Smooth muscle cell of trachea (primary cell): ENCODE measurements around the gene RTP5. TPM values are rescaled to one million over a fixed set of nuclear protein-coding genes. Genes with fewer than 3 reads are reported as not detected.

ENCODE experiments used
- total RNA-seq: library from RNA; depleted of rRNA; stranded (reverse); fragments of >200 nt; gene quantifications from 2 replicates; pipeline ENCODE4 v1.2.1, GENCODE V29; 2014

RTP5 gene
- not detected in 2 replicates for total RNA-seq

GRCh38 chr2:241869087-241869961, at the start of gene RTP5:
TSS of gene RTP5 (plus strand) at chr2:241869729. CDS start at chr2:241869757, 28 bp downstream.

DNA sequence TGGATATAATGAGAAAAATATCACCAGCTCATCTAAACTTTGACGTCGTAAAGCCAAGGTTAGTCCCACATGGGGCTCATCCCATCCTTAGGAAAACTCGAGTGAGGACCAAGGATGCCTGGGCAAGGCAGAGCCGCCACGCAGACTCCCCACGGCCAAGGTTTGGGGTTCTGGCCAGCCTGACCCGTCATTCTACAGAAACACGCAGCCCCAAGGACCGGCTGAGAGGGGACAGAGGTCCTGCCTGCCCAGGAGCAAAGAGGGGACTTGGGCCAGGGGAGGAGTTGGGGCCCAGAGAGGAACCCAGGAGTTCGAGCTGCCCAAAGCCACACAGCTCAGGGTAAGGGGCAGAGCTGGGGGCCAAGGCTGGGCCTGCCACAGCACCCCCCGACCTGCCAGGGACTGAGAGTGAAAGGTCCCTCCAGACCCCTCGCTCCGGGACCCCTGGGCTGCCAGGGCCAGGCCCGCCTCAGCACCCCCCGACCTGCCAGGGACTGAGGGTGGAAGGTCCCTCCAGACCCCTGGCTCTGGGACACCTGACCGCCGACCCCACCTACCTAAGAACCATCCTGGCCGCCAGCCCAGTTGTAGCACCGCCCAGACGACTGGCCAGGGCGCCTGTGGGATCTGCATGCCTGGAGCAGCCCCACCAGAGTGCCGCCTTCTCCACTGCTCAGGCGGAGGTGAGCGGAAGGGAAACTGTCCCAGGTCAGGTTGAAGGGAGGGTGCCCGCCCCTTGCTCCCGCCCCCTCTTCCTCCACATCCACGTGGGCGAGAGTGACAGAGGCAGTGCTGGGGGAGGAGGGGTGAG, 11.1 kb upstream of the RTP5 start, which contains the start of gene PDCD1:
PDCD1 (minus strand) TSS at position 689 of the 811 bp plus-strand sequence; CDS start at position 633, 56 bp downstream.

Other genes starting within 250 kb of the RTP5 start
- 34.6 and 54.3 TPM in 2 replicates for gene THAP4, start 232.6 kb upstream of the RTP5 start, total RNA-seq
- gene ATG4B, start 232.0 kb upstream of the RTP5 start, total RNA-seq = 67.6 and 70.0 TPM in 2 replicates
- 22.0 and 70.8 TPM in 2 replicates for gene DTYMK, start 182.9 kb upstream of the RTP5 start, total RNA-seq
- 20.1 and 31.8 TPM in 2 replicates for gene ING5, start 167.7 kb upstream of the RTP5 start, total RNA-seq
- gene D2HGDH, start 135.1 kb upstream of the RTP5 start, total RNA-seq = 21.1 and 31.8 TPM in 2 replicates
- 0.15 TPM in 1 of 2 replicates, not detected in the other for gene GAL3ST2, start 92.9 kb upstream of the RTP5 start, total RNA-seq
- gene NEU4, start 60.5 kb upstream of the RTP5 start, total RNA-seq = under 0.01 TPM in 1 of 2 replicates, not detected in the other
- gene PDCD1, start 10.8 kb upstream of the RTP5 start, total RNA-seq = not detected in 2 replicates